Activated naive CD4-positive, alpha-beta T cell treated with anti-CD3 and anti-CD28 coated beads, Interleukin-2, amount 10 ng/mL, durations not matched to agents 7 days and 5 days (primary cell): Measurements from ENCODE around the gene CEP250.
A peak's percentile ranks its signal among the peaks of the same experiment; 100 is the strongest.
"Not testable (repeated sequence)": the region's sequence is repeated elsewhere in the genome, so short reads cannot be mapped to it uniquely, and the experiment has no call there.

Experiments
- CTCF ChIA-PET: fragments of 350-600 bp; sonication (Branson Sonifier 250); formaldehyde crosslinking; loops from one replicate; lab custom pipeline; 2021; ENCODE audit warnings: antibody characterized with exemption; lab: Charles Lee
- DNase-seq: peaks from one replicate; pipeline ENCODE4 v3.0.0-alpha.2; 2020
- H3K27ac Mint-ChIP-seq: one replicate; pipeline ENCODE4 v1.8.0; 2021; ENCODE audit warnings: mild to moderate bottlenecking, moderate library complexity, mixed read lengths
- H3K27me3 Mint-ChIP-seq: one replicate; pipeline ENCODE4 v1.8.0; 2021; ENCODE audit warnings: mild to moderate bottlenecking, mixed read lengths
- H3K36me3 Mint-ChIP-seq: one replicate; pipeline ENCODE4 v1.8.0; 2021; ENCODE audit warnings: mixed read lengths
- H3K4me1 Mint-ChIP-seq: one replicate; pipeline ENCODE4 v1.8.0; 2021; ENCODE audit warnings: mixed read lengths
- H3K4me3 Mint-ChIP-seq: one replicate; pipeline ENCODE4 v1.8.0; 2021; ENCODE audit warnings: mild to moderate bottlenecking, moderate library complexity, mixed read lengths
- H3K9me3 Mint-ChIP-seq: one replicate; pipeline ENCODE4 v1.8.0; 2021; ENCODE audit warnings: mixed read lengths

Gene CEP250

DNA sequence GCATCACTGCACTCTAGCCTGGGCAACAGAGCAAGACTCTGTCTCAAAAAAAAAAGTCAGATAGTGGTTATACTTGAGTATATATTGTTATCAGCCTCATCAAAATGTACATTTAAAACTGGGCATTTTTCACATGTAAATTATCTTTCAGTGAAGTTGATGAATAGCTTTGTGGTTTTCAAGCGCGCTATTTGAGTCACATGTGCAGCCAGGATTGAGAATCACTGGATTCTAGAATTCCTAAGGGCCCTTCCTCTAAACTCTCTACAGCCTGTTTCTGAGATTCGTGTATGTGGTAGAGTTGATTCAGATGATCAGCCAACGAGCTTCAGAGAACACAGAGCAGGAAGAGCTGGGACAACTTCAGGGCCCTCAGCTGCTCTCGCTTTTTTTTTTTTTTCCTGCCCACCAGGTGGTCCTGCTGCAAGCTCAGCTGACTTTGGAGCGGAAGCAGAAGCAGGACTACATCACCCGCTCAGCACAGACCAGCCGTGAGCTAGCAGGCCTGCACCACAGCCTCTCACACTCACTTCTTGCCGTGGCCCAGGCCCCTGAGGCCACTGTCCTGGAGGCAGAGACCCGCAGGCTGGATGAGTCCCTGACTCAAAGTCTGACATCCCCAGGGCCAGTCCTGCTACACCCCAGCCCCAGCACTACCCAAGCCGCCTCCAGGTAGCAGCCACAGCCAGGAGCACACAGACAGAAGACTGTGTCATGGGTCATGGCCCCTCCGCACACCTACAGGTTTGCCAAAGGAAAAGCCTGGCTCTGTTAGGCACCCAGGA is 55.7 kb downstream of the CEP250 start:
- no peaks in the 10 kb centered on the region for H3K27me3 Mint-ChIP-seq
- no peaks in the 10 kb centered on the region for H3K9me3 Mint-ChIP-seq
- DNase-seq: no peak
- no peak overlapping the region for H3K4me3 Mint-ChIP-seq
- CTCF ChIA-PET: interaction anchor here (1.1 kb wide), 1 partner anchor 56 kb away, joined by 3 read pairs; no protein-coding TSS in a partner anchor
- peaks cover 48% of the 10 kb centered on the region for H3K36me3 Mint-ChIP-seq
- peaks cover 4% of the 10 kb centered on the region for H3K4me1 Mint-ChIP-seq
- no peak overlapping the region for H3K27ac Mint-ChIP-seq

DNA sequence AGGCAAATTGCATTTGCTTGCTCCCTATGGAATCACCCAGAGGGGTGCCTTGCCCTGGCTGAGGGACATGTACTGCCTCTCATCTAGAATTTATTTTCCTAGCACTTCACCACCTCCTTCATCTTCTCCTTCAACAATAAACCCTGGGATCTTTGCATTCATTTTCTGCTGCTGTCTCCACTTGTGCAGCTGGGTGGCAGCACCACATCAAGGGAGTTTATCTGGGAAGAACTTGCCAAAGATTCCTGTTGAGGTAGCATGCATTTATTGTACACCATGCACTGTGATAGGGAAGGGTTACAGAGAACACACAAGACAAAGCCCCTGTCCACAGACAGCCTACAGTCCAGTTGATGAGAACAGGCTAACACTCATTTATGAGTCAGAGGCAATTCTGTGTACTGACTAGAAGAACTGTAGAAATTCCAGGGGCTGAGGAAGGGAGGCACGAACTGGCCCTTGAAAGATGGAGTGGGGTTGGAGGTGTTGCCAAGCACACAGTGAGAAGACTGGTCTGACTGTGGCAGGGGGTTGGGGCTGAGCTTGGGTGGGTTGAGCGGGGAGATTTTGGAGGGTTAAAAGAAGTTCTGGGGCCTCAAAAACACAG is 56.5 kb downstream of the CEP250 start:
- H3K4me3 Mint-ChIP-seq: no peak overlapping the region
- peak overlapping the region; percentile 24 for H3K27ac Mint-ChIP-seq
- peaks cover 2% of the 10 kb centered on the region for H3K4me1 Mint-ChIP-seq
- CTCF ChIA-PET: interaction anchor here (1.1 to 1.2 kb wide), 4 partner anchors 14 to 218 kb away, joined by 3 to 6 read pairs (median 3); no protein-coding TSS in a partner anchor
- H3K27me3 Mint-ChIP-seq: no peaks in the 10 kb centered on the region
- no peak for DNase-seq
- H3K36me3 Mint-ChIP-seq: peaks cover 45% of the 10 kb centered on the region
- H3K9me3 Mint-ChIP-seq: no peaks in the 10 kb centered on the region

DNA sequence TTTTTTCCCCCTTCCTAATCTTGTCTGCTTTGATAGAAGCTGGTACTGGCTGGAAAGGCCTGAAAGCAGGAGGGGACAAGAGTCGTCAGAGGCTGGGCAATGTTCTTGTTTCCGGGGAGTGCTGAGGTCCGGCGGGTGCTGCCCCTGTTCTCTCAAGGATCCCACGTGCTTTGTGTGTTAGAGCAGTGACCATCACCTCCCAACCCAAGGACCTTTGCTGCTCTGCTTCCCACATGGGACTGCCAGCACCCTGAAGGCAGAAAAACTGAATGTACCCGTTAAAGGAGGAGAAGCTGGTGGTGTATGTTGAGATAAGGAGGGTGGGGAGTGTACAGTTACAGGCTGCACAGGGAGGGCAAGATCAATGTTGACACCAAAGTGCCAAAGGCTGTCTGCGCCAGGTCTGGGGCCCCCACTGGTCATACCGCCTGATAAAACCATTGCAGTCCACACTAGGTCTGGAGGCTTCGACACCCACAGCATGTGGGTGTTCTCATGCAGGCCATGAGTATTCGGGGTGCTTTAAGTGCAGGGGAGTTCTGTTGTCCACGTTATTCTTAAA is 59.1 kb downstream of the CEP250 start:
- no peak overlapping the region for H3K27ac Mint-ChIP-seq
- CTCF ChIA-PET: interaction anchor here (0.8 to 1.9 kb wide), 2 partner anchors 45 to 50 kb away, joined by 3 to 4 read pairs; no protein-coding TSS in a partner anchor
- no peaks in the 10 kb centered on the region for H3K27me3 Mint-ChIP-seq
- no peaks in the 10 kb centered on the region for H3K9me3 Mint-ChIP-seq
- H3K4me1 Mint-ChIP-seq: no peaks in the 10 kb centered on the region
- no peak for DNase-seq
- peaks cover 34% of the 10 kb centered on the region for H3K36me3 Mint-ChIP-seq
- no peak overlapping the region for H3K4me3 Mint-ChIP-seq

DNA sequence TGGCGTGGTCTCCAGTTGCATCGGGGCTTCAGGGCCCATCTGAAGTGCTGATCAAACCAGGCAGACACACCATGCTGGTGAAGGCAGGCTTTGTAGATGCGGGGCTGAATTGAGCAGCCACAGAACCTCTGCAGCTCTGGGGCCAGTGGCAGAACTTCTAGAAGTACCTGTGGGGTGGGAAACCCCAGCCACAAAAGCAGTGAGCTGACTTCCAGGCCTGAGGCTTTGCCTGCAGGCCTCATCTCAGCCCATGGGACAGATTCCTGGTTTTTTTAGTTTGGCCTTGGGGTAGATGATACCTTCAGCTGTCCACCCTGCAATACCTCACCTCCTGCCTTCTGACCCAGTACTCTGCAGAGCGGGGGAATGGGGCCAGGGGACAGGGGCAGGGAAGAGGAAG is 59.9 kb downstream of the CEP250 start:
- DNase-seq: no peak
- Mint-ChIP-seq H3K27me3 (no peaks in the 10 kb centered on the region), H3K4me3 (no peak overlapping the region), H3K9me3 (no peaks in the 10 kb centered on the region), H3K36me3 (peaks cover 28% of the 10 kb centered on the region), H3K4me1 (no peaks in the 10 kb centered on the region), H3K27ac (peak overlapping the region; percentile 14)
- CTCF ChIA-PET: no interaction called here

DNA sequence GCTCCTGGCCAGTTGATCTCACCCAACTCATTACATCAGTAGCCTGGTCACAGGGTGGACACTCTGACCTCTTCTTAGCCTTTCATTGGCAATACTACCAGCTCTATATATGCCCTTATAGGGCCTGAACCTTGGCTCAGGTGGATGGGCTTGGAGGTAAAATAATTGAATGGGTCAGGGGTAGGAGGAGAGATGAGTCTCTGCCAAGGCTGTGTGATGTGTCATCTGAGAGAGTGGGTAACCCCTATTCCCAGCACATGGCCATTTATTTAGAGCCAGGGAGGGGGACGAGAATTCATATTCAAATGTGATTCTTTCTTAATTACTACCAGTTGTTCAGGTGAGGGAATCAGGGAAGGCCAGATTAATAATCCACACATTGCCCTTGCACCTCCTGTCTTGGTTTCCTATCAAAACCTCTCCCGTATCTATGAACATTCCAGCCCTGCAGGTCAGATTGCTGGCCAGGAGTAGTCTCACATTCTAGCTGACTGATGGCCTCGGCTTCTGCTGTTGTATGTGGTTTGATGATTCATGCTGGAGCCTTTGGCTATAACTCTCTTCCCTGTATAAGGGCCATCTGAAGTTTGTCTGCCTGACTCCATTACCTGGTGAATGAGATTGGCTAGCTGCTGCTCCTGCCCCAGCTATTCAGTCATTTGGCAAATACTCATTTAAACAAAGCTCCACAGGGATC is 60.7 kb downstream of the CEP250 start:
- DNase-seq: no peak
- no peaks in the 10 kb centered on the region for H3K27me3 Mint-ChIP-seq
- H3K9me3 Mint-ChIP-seq: no peaks in the 10 kb centered on the region
- H3K4me3 Mint-ChIP-seq: no peak overlapping the region
- CTCF ChIA-PET: no interaction called here
- no peak overlapping the region for H3K27ac Mint-ChIP-seq
- no peaks in the 10 kb centered on the region for H3K4me1 Mint-ChIP-seq
- peaks cover 25% of the 10 kb centered on the region for H3K36me3 Mint-ChIP-seq

DNA sequence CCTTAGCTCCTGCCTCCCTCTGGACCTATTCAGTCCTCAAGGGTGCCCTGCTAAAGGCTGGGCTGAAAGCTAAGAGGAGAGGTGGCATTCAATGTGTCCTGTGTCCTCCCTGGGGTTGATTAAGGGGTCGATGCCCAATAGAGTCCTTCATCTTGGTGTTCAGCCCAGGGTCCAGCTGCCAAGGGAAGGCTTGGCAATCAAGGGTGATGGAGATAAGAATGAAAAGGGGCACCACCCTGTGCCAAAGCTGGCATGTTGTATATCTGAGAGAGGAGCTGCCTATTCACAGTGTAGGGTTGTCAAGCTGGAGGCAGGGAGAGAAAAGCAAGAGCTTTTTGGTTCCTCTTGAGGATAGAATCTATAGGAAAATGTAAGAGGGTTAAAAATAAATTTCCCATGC is 61.7 kb downstream of the CEP250 start:
- no peak overlapping the region for H3K27ac Mint-ChIP-seq
- peaks cover 16% of the 10 kb centered on the region for H3K36me3 Mint-ChIP-seq
- no peaks in the 10 kb centered on the region for H3K9me3 Mint-ChIP-seq
- H3K4me3 Mint-ChIP-seq: no peak overlapping the region
- CTCF ChIA-PET: no interaction called here
- no peaks in the 10 kb centered on the region for H3K4me1 Mint-ChIP-seq
- H3K27me3 Mint-ChIP-seq: no peaks in the 10 kb centered on the region
- no peak for DNase-seq

DNA sequence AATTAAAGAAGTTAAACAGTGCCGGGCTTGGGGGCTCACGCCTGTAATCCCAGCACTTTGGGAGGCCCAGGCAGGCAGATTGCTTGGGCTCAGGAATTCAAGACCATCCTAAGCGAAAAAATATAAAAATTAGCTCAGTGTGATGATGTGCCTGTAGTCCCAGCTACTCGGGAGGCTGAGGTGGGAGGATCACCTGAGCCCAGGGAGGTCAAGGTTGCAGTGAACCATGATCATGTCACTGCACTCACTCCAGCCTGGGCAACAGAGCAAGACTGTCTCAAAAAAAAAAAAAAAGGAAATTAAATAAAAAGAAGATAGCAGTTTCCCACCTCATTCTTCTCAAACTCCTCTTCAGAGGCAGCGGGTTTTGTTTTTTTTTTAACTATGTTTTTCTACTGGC is 62.4 kb downstream of the CEP250 start:
- H3K27me3 Mint-ChIP-seq, H3K4me3 Mint-ChIP-seq, CTCF ChIA-PET, DNase-seq, H3K27ac Mint-ChIP-seq, H3K9me3 Mint-ChIP-seq, H3K4me1 Mint-ChIP-seq: not testable (repeated sequence)
- H3K36me3 Mint-ChIP-seq: peaks cover 11% of the 10 kb centered on the region

DNA sequence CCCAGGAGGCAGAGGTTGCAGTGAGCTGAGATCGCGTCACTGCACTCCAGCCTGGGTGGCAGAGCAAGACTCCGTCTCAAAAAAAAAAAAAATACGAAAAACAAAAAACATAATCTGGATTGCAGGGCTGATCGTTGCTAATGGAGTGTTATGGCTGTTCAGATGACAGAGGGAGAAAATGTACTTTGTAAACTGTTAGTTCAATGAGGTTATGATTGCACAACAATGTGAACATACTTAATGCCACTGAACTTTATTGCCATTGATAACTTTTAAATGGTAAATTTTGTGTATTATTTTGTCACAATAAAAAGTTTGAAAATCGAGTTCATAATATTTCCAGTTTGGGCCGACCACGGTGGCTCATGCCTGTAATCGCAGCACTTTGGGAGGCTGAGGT is 63.6 kb downstream of the CEP250 start:
- no peak for DNase-seq
- Mint-ChIP-seq H3K27me3 (no peaks in the 10 kb centered on the region), H3K4me3 (no peak overlapping the region), H3K9me3 (no peaks in the 10 kb centered on the region), H3K27ac (no peak overlapping the region), H3K36me3 (peaks cover 7% of the 10 kb centered on the region), H3K4me1 (no peaks in the 10 kb centered on the region)
- CTCF ChIA-PET: no interaction called here

DNA sequence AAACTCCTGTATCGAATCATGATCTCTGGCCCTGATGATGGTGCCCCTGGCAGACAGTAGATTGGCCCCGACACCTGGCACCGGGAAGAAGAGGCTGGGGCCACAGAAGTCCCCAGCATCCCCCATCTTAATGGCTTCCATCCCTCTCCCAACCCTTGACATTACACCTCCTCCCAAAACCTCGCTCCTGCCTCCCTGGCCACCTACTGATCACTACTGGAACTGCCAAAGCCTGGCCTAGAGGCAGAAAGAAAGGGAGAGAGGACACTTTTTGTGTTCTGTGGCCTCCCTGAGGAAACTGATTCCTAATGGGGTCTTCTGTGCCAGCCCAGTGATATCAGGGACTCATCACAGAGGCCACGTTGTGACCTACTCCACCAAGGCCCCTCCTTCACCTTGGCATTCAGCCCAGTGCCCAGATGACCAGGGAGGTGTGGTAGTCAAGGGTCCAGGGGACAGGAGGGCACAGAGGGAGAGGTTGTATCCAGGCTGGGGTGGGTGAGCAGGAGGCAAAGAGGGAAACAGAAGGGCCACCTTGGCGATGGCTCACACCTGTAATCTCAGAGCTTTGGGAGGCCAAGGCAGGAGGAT is 68.0 kb downstream of the CEP250 start:
- no peak overlapping the region for H3K27ac Mint-ChIP-seq
- DNase-seq: peak; percentile 54
- no peak overlapping the region for H3K4me3 Mint-ChIP-seq
- no peaks in the 10 kb centered on the region for H3K9me3 Mint-ChIP-seq
- H3K27me3 Mint-ChIP-seq: peaks cover 3% of the 10 kb centered on the region
- CTCF ChIA-PET: interaction anchor here (0.6 kb wide), 1 partner anchor 10 kb away, joined by 3 read pairs; no protein-coding TSS in a partner anchor
- no peaks in the 10 kb centered on the region for H3K36me3 Mint-ChIP-seq
- H3K4me1 Mint-ChIP-seq: no peaks in the 10 kb centered on the region

DNA sequence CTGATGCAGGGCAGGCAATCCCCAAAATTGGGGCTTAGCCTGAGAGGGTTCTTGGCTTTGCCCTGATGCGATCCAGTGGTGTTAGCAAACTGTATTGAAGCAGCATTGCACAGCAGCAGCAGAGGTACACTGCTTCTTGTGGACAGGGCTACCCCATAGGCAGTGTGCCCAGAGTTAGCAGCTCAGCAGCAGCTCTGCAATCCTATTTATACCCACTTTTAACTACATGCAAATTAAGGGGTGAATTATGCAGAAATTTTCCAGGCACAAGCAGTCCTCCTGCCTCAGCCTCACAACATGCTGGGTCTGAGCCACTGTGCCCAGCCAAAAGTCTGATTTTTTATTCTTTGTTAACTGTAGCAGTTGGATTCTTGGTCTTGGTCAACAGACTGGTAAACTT is 70.2 kb downstream of the CEP250 start:
- Mint-ChIP-seq H3K36me3 (no peaks in the 10 kb centered on the region), H3K4me3 (no peak overlapping the region), H3K9me3 (no peaks in the 10 kb centered on the region), H3K27me3 (peaks cover 3% of the 10 kb centered on the region), H3K4me1 (no peaks in the 10 kb centered on the region), H3K27ac (no peak overlapping the region)
- no peak for DNase-seq
- CTCF ChIA-PET: interaction anchor here (0.8 kb wide), 1 partner anchor 14 kb away, joined by 3 read pairs; no protein-coding TSS in a partner anchor

DNA sequence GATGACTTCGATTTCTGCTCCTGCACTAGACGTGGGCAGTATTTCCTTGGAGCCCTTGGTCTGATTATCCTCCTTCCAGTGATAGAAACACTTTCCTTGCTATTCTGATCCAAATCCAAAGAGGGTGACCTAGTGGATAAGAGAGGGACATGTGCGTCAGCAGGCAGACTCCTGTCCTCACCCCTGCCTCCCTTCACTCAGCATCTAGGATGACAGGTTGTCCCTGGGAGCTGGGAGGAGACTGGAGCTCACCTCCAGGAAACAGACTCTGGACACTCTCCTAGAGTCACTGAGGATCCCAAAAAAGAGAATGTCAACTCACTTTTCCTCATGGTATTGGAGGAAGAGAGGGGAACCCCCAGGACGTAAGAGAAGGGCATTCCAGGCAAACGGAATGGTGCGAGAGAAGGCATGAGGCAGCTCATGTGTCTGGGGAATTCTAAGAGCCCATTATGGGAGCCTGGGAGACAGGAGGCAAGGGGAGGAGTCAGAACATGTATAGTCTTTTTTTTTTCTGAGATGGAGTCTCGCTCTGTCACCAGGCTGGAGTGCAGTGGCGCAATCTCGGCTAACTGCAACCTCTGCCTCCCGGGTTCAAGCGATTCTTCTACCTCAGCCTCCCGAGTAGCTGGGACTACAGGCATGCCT is 71.8 kb downstream of the CEP250 start:
- Mint-ChIP-seq H3K27me3 (peaks cover 3% of the 10 kb centered on the region), H3K9me3 (no peaks in the 10 kb centered on the region), H3K4me1 (no peaks in the 10 kb centered on the region), H3K27ac (no peak overlapping the region), H3K36me3 (no peaks in the 10 kb centered on the region), H3K4me3 (no peak overlapping the region)
- no peak for DNase-seq
- CTCF ChIA-PET: interaction anchor here (0.6 kb wide), 1 partner anchor 524 kb away, joined by 4 read pairs; no protein-coding TSS in a partner anchor

DNA sequence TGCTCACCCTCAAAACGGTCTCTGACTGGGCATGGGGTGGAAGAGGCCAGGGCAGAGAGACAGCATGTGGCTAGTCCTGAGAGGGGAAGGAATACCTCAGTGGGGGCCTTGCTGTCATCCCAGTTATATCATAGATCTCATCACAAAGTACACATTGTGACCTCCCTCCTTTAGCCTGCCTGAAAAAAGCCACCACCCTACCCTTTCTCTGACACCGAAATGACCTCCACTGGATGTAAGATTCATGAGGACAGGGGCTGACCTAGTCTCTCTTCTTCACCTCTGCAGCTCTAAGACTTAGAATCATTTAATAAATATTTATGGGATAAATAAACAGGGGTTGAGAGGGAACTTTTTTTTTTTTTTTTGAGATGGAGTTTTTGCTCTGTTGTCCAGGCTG is 74.2 kb downstream of the CEP250 start, which contains the start of gene C20orf173:
C20orf173 (minus strand) TSS at position 101 of the 400 bp plus-strand sequence. CDS start 279 bp downstream, outside the sequence.
- no peak for DNase-seq
- Mint-ChIP-seq H3K4me3 (no peak within 1 kb of the TSS), H3K36me3 (no peaks in the 10 kb centered on the region), H3K9me3 (no peaks in the 10 kb centered on the region), H3K27ac (no peak within 1 kb of the TSS), H3K4me1 (no peaks in the 10 kb centered on the region), H3K27me3 (peaks cover 7% of the 10 kb centered on the region)
- CTCF ChIA-PET: no interaction called here

DNA sequence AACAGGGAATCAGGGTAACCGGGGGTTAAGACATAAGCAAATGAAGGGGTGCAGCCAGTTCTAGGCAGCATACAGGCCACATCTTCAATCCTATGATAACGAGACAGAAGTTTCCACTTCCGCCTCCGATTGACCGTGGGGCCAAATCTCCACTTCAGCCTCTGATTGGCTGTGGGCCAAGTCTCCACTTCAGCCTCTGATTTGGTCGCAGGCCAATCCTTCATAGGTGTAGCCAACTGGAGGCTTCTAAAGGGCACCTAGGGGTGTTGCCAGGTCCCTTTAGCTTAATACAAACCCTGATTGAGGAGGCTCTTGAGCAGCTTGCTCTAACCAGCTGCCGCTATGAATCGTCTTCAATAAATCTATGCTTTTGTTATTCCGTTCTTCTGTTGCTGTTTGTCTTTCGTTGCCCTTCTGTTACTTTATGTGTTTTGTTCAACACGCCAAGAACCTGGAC is 84.4 kb downstream of the CEP250 start:
- H3K4me1 Mint-ChIP-seq: peaks cover 24% of the 10 kb centered on the region
- H3K4me3 Mint-ChIP-seq: no peak overlapping the region
- no peaks in the 10 kb centered on the region for H3K9me3 Mint-ChIP-seq
- CTCF ChIA-PET: no interaction called here
- H3K36me3 Mint-ChIP-seq: peaks cover 5% of the 10 kb centered on the region
- H3K27ac Mint-ChIP-seq: peak overlapping the region; percentile 17
- peak; percentile 57 for DNase-seq
- peaks cover 3% of the 10 kb centered on the region for H3K27me3 Mint-ChIP-seq
